ENCODE measurements around the gene DGKI. TPM values are rescaled to one million over a fixed set of nuclear protein-coding genes. Genes with fewer than 3 reads are reported as not detected.

The DGKI gene
- total RNA-seq, 1 donor from 2014 or later = 3.1 TPM

DNA sequence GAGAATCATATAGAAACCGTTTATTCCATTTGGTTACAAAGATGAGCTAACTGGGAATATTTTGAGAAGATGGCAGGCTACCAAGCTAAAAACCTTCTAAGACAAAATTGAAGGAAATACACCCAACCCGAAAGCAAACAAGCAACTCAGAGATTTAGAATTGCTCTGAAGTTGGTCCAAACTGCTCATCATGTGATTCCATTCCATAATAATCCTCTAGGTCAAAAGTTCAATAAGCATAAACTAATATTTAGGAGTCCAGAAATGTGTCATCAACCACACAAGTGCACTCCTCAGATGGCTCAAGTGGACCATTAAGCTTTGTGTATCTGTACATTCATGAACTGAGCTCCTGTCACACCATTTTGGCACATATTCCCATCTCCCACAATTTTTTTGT, 28.7 kb downstream of the DGKI start:
- no peaks in the 10 kb centered on the region for H3K9me3 Mint-ChIP-seq (ENCODE audit: unreplicated experiment)
- no peak overlapping the region for H3K4me3 Mint-ChIP-seq (ENCODE audit: unreplicated experiment)
- no peak for TF ChIP-seq CTCF (IDR thresholded peaks at IDR 0.05)
- DNase-seq (ENCODE audit: extremely low spot score, unreplicated experiment) = no peak
- H3K4me1 Mint-ChIP-seq (ENCODE audit: unreplicated experiment) = peaks cover 20% of the 10 kb centered on the region
- no peaks in the 10 kb centered on the region for H3K27me3 Mint-ChIP-seq (ENCODE audit: unreplicated experiment)
- no peak overlapping the region for H3K27ac Mint-ChIP-seq (ENCODE audit: unreplicated experiment)
- H3K36me3 Mint-ChIP-seq (ENCODE audit: unreplicated experiment) = no peaks in the 10 kb centered on the region

DNA sequence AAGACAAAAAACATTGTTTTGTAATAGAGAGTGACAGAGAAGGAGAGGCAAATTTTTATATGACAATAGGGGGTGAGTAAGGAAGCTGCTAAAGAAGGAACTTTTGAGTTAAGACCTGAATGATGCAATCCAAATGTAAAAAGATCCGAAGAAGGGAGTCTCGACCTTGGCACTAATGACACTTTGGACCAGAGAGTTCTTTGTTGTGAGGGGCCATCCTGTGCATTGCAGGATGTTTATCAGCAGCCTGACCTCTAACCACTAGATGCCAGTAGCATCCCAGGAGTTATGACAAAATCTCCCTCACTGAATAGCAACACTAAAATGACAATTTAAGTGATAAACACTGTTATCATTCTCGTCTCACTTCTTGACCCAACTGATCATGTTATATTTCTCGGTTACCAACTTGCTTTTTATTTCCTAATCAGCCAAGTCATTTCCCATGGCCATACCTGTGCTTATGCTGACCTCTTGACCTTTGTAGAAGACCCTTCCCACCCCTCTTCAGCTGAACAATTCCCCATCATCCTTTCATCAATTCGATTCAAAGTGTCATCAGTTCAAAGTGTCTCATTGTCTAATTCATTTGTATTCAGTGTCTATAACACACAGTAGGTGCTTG, 30.0 kb downstream of the DGKI start:
- H3K4me1 Mint-ChIP-seq (ENCODE audit: unreplicated experiment) = peaks cover 20% of the 10 kb centered on the region
- H3K4me3 Mint-ChIP-seq (ENCODE audit: unreplicated experiment) = no peak overlapping the region
- H3K27me3 Mint-ChIP-seq (ENCODE audit: unreplicated experiment) = no peaks in the 10 kb centered on the region
- H3K9me3 Mint-ChIP-seq (ENCODE audit: unreplicated experiment) = no peaks in the 10 kb centered on the region
- peak; percentile 33 for TF ChIP-seq CTCF (IDR thresholded peaks at IDR 0.05)
- no peak for DNase-seq (ENCODE audit: extremely low spot score, unreplicated experiment)
- no peaks in the 10 kb centered on the region for H3K36me3 Mint-ChIP-seq (ENCODE audit: unreplicated experiment)
- no peak overlapping the region for H3K27ac Mint-ChIP-seq (ENCODE audit: unreplicated experiment)

DNA sequence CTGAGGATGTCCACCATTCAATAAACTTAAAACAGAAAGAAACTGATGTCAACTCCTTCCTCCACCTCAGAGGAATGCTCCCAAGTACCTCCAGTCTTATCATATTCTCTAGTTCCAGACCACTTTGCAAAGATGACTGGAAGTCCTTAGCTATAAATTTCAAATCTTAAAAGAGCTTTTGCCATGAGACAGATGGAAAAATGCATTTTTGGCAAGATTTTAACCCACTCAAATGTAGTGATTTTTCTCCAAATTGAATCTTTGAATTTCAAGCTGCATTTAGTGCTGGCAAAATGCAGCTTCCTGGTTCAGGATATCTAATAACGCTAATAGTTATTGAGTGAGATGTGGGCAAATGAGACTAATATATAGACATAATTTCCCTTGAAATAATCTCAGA, 33.2 kb downstream of the DGKI start:
- Mint-ChIP-seq H3K9me3 (ENCODE audit: unreplicated experiment) (no peaks in the 10 kb centered on the region), H3K27me3 (ENCODE audit: unreplicated experiment) (no peaks in the 10 kb centered on the region), H3K36me3 (ENCODE audit: unreplicated experiment) (no peaks in the 10 kb centered on the region), H3K4me3 (ENCODE audit: unreplicated experiment) (no peak overlapping the region), H3K4me1 (ENCODE audit: unreplicated experiment) (no peaks in the 10 kb centered on the region), H3K27ac (ENCODE audit: unreplicated experiment) (no peak overlapping the region)
- no peak for DNase-seq (ENCODE audit: extremely low spot score, unreplicated experiment)
- TF ChIP-seq CTCF (IDR thresholded peaks at IDR 0.05) = no peak

GRCh38 chr7:137810248-137810647, 36.5 kb downstream of the DGKI start:
- H3K4me3 Mint-ChIP-seq (ENCODE audit: unreplicated experiment) = no peak overlapping the region
- H3K27ac Mint-ChIP-seq (ENCODE audit: unreplicated experiment) = no peak overlapping the region
- H3K27me3 Mint-ChIP-seq (ENCODE audit: unreplicated experiment) = no peaks in the 10 kb centered on the region
- no peaks in the 10 kb centered on the region for H3K9me3 Mint-ChIP-seq (ENCODE audit: unreplicated experiment)
- no peaks in the 10 kb centered on the region for H3K4me1 Mint-ChIP-seq (ENCODE audit: unreplicated experiment)
- no peak for TF ChIP-seq CTCF (IDR thresholded peaks at IDR 0.05)
- H3K36me3 Mint-ChIP-seq (ENCODE audit: unreplicated experiment) = peaks cover 2% of the 10 kb centered on the region
- DNase-seq (ENCODE audit: extremely low spot score, unreplicated experiment) = no peak

GRCh38 chr7:137804836-137805235, 41.9 kb downstream of the DGKI start:
- Mint-ChIP-seq H3K4me3 (ENCODE audit: unreplicated experiment) (no peak overlapping the region), H3K27me3 (ENCODE audit: unreplicated experiment) (no peaks in the 10 kb centered on the region), H3K9me3 (ENCODE audit: unreplicated experiment) (no peaks in the 10 kb centered on the region), H3K4me1 (ENCODE audit: unreplicated experiment) (peaks cover 7% of the 10 kb centered on the region), H3K27ac (ENCODE audit: unreplicated experiment) (no peak overlapping the region), H3K36me3 (ENCODE audit: unreplicated experiment) (peaks cover 2% of the 10 kb centered on the region)
- DNase-seq (ENCODE audit: extremely low spot score, unreplicated experiment) = no peak
- TF ChIP-seq CTCF (IDR thresholded peaks at IDR 0.05) = no peak

Measured in osteocyte (in vitro differentiated cells).